NCI-H1105 (cell line): ENCODE data around the gene LILRA5.
A peak's percentile ranks its signal among the peaks of the same experiment; 100 is the strongest.
"Not testable (repeated sequence)": the region's sequence is repeated elsewhere in the genome, so short reads cannot be mapped to it uniquely, and the experiment has no call there.

Source experiments
- DNase-seq: peaks from one replicate; lab custom pipeline; 2025; lab: John Stamatoyannopoulos, UW

The LILRA5 gene

DNA sequence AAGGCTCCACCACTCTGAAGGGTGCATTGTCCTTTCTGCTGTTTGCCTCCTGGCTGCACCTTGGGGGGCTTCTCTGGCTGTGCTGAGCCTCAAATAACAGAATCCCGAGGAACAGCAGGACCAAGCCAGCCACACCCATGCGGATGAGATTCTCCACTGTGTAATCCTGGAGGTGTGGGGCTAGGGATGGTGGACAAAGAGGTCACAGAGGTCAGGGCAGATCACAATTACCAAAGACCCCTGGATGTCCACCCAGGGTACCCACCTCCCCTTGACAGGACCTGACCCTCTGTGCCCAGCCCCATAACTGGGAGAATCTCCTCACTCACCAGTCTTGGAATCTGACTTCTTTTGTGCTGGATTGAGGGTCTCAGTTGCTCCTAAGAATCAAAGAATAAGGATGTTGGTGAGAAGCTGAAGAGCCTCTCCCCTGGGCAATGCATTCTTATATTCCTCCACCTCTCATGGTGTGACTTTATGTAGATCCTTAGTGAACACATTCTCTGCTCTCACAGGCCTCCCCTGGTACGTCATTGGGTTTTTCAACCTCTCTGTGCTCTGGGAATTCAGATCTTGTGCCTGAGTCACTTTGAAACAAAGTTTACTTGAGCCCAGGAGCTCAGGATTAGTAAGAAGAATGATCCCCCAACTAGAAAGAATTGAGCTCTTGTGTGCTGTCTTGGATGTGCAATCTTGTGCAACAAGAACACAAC is 20.8 kb upstream of the LILRA5 start:
- no peak for DNase-seq

DNA sequence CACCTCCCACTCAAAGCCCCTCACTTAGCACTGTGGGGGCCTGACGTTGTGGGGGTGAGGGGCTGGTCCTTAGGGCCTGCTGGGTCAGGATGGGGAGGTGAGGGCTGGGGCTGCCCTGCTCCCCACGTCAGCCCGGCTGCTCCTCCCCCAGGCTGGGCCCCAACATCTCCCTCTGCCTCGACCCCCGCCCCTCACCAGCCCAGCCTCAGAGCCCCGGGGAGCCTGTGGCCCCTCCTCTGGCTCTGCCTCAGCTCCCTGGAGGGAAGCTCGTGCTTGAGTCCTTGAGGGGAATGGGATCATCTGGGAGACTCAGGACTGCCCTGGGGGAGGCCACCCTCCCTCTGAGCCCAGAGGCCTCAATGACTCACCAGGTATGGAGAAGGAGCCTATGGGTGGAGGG is 19.2 kb upstream of the LILRA5 start:
- DNase-seq: no peak

DNA sequence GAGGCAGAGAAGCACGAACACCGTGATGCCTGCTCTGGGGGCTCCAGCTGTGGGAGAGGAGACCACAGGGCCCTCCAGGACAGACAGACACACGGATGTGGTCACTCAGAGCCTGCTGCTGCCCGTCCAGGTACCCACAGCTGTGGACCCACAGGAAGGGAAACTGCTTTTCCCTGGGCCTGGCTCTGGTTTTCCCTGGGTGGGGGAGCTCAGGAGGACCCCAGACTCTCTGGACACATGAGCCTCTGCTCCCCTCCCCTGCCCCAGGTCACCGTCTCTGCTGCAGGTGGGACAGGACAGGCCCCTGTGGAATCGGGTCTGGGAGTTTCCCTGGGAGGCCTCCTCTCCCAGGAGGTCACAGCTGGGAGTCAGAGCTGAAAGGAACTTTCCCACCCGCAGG is 18.7 kb upstream of the LILRA5 start:
- no peak for DNase-seq

DNA sequence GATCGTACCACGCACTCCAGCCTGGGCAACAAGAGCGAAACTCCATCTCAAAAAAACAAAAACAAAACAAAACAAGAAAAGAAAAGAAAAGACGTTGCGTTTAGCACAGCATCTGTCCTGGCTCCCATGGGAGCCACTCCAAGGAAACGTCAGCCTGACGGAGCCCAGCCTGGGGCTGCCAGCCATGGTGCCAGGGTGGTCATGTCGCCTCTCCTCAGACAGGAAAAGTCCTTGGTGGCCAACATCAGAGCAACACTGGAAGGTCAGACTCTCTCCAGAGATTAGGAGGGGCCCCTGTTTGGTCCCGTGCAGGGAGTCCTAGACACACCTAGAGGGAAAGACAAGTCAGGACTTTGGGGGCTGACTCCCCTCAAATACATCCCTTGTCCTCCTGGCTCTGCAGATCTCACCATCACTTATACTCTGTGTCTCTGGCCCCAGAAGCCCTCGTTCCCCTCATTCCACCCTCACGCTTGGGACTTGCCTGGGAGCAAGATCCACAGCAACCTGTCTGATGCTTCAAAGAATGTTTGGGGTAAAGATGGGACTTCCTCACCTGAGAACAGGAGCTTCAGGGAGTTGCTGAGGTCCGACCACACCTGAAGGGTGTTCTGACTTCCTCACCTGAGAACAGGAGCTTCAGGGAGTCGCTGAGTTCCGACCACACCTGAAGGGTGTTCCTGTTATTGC is 16.7 kb upstream of the LILRA5 start:
- no peak for DNase-seq

DNA sequence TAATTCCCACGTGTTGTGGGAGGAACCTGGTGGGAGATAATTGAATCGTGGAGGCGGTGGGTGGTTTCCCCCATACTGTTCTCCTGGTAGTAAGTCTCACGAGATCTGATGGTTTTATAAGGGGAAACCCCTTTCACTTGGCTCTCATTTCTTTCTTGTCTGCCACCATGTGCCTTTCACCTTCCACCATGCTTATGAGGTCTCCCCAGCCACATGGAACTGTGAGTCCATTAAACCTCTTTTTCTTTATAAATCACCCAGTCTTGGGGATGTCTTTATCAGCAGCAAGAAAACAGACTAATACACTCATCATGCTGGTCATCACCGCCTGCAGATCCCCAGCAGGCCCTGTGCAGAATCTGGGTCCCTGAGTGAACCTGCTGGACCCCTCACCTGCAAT is 15.8 kb upstream of the LILRA5 start:
- not testable (repeated sequence) for DNase-seq

DNA sequence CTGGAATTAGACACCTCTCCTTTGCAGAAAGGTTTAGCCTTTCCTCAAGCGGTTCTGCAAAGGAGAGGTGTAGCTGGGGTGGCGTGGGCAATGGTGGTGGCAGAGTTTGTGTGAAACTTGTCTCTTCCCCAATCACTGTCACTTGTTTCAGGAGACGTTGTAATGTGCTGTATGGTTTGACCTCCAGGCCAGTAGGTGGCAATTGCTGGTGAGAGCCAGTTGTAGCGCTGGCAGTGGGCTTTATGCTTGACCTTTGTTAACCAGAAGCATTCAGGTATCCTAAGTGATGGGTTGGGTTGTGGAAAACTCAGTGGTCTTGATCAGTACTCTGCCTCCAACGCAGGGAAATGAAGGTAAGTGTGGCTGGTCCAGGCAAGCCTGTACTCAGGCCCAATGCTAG is 12.7 kb upstream of the LILRA5 start:
- DNase-seq: no peak

DNA sequence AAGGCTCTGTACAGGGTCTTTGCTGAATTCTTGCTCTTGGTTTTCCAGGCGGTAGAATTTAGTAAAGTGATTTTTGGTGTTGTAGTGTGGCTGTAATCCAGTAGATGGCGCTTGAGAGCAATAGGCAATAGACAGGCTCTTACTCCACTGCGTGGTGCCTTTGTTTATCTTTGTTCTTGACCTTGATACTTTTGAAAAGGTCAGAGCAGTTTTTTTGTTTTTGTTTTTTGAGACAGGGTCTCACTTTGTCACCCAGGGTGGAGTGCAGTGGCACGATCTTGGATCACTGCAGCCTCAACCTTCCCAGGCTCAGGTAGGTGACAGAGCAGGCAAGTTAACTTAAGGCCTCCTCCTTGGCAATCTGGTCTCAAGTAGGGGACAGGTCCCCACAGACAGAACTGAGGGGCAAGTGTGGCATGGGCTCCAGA is 12.2 kb upstream of the LILRA5 start:
- peak; percentile 2 for DNase-seq

DNA sequence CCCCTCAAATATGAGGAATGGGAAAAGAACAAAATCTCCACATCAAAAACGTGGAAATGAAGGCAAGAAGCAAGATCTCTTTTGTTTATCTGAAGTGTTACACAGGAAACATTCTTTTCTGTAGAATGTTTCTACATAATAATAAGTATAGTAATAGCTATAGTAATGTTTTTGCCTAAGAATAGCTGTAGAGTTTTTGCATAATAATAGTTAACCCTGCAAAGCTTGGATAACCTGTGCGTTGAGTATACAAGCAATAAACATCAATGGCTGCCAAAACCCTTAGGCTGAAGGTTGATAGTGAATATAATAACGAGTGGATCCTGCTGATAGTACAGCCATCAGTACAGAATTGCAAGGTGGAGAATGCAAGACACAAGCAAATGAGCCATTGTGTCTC is 11.1 kb upstream of the LILRA5 start:
- no peak for DNase-seq

DNA sequence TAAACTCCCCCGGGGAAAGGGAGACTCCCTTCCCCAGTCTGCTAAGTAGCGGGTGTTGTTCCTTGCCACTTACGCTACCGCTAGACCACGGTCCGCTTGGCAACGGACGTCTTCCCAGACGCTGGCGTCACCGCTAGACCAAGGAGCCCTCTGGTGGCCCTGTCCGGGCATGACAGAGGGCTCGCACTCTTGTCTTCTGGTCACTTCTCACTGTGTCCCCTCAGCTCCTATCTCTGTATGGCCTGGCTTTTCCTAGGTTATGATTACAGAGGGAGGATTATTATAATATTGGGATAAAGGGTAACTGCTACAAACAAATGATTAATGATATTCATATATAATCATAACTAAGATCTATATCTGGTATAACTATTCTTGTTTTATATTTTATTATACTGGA is 10.0 kb upstream of the LILRA5 start:
- not testable (repeated sequence) for DNase-seq

DNA sequence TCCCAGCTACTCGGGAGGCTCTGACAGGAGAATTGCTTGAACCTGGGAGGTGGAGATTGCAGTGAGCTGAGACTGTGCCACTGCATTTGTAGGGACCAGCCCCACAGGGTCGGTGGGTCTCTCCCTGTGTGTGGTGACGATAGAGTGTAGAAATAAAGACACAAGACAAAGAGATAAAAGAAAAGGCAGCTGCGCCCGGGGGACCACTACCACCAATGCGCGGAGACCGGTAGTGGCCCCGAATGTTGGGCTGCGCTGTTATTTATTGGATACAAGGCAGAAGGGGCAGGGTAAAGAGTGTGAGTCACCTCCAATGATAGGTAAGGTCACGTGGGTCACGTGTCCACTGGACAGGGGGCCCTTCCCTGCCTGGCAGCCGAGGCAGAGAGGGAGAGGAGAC is 9.3 kb upstream of the LILRA5 start:
- DNase-seq: not testable (repeated sequence)

DNA sequence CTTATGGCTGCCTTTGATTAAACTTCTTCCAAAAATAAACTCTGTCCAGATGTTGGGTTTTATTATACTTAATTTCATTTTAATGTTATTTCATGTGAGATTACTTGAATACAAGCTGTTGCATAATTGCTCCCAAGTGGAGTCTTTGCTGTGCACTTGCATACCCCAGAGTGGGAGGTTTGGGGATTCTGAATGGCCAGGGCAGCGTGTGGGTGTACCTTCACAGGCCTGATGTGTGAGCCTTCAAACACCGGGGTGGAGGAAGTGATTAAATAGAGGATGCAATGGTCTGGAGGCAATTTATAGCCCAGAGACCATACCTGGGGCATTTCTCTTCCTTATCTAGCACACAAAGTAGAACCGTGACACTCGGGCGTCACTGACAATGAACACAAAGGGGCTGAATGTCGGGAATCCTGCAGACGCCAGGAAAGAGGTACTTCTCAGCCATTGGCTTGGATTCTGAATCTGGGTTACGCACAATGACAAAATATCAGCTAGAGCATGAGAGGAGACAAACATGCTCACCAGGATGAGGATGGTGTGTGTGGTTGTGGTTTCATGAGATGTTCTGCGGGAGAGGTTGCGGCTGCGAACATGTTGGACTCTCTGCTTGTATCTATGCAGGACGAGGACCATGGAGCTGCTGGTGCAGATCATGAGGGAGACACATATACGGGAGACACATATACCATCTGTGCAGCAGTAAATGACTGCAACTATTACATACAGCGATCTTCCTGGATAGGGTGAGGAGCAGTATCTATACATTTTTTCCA is 7.1 kb upstream of the LILRA5 start:
- no peak for DNase-seq

DNA sequence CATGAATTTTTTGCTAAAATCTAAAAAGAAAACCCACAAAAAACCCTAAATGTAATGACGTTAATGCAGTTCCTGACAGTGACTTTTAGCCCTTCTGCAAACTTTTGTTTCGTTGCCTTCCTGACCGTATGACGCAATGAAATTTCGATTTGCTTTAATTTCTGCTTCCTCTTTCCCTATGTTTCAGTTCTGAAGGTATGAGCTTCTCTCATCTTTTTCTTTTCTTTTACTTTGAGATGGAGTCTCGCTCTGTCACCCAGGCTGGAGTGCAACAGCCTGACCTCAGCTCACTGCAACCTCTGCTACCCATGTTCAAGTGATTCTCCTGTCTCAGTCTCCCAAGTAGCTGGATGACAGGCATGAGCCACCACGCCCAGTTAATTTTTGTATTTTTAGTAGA is 6.1 kb upstream of the LILRA5 start:
- no peak for DNase-seq

DNA sequence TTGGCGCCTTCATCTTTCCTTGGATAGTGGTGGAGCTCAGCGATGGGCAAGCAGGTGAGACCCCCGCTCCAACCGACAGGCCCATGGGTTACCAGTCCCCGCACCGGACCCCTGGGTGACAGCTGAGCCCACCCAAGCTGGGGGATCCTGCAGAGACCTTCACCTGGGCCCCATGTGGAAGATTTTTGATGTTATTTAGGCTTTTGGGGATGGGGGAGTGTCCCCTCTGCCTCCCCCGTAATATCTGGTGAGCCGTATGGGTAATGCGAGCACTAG is 4.9 kb upstream of the LILRA5 start:
- DNase-seq: no peak

DNA sequence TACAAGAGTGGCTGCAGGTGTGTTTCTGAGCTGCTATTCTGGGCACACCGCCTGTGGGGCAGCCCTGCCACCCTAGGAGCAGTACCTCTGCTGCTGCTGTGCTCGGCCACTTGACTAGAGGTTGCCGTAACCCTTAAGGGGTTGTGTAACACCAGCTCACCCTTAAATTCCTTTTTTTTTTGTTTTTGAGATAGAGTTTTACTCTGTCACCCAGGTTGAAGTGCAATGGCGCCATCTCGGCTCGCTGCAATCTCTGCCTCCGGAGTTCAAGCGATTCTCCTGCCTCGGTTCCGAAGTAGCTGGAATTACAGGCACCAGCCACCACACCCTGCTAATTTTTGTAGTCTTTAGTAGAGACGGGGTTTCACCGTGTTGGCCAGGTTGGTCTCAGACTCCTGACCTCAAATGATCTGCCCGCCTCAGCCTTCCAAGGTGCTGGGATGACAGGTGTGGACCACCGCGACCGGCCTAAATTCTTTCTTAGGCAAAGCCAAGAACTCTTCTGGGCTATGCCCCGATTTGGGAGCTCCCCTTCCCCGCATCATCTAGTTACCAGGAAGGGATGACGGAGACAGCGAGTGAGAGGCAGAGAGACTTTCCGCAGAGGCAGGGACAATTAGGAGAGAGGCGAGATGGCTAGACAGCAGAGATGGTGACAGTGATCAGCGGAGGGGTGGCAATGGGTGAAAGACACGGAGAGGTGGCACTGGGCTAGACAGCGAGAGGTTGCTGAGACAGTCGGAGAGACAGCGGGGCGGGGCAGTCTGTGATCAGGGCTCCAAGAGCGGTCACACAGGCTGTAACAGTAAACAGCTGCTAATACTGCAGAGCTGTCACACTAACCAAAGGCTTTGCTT is 4.4 kb upstream of the LILRA5 start:
- DNase-seq: no peak

DNA sequence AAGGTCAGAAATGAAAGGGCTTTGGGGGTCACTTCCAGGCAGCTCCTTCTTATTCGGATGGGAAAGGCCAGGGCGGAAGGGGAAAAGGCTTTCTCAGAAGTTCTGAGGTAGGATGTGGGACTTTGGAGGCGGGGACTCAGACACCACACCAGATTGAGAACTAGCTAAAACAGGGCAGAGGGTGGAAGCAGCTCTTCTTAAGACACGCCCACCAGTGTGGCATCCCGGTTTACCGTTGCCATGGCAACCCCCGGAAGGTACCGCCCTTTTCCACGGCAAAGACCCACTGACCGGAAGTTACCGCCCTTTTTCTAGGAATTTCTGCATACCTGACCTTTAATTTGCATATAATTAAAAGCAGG is 3.8 kb upstream of the LILRA5 start:
- DNase-seq: no peak

DNA sequence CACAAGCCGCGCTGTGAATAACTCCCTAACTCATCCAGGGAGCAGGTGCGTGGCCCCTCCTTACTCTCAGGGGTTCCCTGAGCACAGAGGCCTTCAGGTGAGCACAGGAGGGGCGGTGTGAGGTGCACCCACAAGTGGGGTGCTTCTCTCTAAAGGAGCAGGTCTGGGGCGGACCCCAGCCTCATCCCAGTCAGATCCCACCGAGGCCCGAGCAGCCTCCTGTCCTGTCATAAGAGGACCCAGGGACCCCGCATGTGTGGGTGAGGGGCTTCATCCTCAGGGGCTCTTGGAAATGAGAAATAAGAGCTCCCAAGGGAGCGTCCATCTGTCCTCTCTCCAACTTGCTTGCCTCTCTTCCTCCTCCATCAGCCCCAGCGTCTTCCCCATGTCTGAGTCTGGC is 3.0 kb upstream of the LILRA5 start:
- no peak for DNase-seq

DNA sequence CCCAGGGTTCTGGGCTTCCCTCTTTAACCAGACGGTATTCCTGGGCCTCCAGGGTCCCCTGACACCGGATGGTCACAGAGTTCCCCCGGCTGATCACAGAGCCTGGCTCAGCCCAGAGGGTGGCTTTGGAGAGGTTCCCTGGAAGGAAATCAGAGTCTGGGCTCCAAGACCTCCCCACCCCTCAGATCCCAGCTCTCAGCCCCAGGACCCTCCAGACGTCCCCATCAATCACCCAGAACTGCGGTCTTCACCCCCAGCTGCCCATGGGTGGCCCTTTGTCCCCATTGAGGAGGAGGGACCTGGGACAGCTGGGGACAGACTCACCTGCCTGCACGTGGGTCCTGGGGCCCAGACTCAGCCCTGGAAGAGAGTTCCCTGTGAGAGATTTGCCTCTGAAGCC is 955 bp downstream of the LILRA5 start:
- no peak for DNase-seq

DNA sequence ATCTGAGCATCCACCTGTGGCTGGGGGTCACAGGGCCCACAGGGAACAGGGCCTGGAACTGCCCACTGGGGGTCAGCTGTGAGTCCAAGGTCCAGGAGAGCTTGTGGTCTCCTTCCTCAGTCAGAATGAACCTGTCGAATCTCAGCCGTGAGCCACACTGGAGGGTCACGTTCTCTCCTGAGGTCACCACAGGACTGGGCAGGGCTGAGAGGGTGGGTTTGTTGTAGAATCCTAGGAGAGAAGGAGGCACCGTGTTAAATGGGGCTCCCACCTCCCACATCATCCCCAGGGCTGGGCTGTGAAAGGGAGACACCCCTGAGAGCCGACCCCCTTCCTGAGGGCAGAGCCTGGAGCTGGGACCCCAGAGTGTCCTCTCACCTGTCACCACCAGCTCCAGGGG is 1.5 kb downstream of the LILRA5 start:
- DNase-seq: no peak

DNA sequence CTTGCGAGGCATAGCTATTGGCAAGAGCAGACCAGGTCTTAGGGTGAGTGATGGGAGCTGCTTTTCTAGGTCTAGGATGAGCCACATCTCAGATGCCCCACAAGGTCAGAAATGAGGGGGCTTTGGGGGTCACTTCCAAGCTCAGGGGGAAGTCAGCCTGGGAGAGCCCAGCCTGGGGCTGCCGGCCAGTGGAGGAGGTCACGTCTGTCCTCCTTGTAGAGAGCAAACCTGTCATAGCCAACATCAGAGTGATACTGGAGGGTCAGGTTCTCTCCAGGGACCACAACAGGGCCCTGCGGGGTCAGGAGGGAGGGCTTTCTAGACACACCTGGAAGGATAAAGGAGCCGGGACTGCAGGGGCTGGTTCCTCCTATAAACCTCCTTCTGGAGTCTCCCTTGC is 2.4 kb downstream of the LILRA5 start:
- DNase-seq: no peak

DNA sequence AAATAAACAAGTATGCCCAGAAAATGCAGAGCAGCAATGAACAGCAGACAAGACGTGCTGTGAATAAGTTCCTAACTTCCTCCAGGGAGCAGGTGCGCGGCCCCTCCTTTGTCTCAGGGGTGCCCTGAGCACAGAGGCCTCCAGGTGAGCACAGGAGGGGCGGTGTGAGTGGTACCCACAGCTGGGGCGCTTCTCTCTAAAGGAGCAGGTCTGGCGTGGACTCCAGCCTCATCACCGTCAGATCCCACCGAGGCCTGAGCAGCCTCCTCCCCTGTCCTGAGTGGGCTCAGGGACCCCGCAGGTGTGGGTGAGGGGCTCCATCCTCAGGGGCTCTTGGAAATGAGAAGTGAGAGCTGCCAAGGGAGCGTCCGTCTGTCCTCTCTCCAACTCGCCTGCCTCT is 3.2 kb downstream of the LILRA5 start:
- no peak for DNase-seq

DNA sequence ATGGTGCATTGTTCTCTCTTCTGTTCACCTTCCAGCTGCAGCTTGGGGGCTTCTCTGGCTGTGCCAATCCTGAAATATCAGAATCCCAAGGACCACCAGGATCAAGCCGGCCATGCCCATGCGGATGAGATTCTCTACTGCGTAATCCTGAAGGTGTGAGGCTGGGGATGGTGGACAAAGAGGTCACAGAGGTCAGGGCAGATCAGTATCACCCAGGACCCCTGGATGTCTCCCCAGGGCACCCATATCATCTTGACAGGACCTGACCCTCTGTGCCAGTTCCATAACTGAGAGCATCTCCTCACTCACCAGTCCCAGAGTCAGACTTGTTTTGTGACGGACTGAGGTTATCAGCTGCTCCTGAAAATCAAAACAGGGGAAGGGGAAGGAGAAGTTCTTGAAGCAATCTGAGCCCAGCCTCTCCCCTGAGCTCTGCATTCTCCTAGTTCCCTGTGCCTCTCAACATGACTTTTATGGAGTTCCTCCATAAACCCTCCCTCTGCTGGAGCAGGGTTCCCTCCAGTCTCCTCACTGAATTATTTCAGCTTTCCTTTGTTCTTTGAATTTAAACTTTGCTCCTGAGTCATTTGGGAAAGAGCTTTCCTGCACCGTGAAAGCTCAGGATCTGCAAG is 5.5 kb downstream of the LILRA5 start:
- no peak for DNase-seq

DNA sequence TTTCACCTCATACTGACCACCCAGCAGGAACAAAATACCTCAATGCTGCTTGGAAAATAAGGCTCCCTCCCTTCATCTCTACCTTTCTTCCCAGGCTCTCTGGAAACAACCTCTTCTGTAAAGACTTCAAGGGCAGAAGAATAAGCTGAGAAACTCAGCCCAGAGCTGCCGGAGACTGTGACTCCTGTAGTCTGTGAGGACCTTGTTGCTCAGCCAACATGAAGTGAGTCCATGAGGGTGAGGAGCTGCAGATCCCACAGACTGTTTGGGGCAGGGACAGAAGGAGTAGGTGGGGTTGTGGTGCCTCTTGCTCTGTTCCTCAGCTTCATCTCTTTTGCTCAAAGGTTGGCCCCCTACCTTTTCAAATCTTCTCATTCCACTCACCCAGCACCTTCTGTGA is 7.8 kb downstream of the LILRA5 start:
- no peak for DNase-seq
